Hematopoietic multipotent progenitor cell treated with erythropoietin and hydrocortisone succinate and interleukin-3 and kit ligand, for 6 days (in vitro differentiated cells): ENCODE results near the gene KRT83.

Experiments used
- DNase-seq: peaks from one replicate; pipeline ENCODE4 v3.0.0-alpha.2; 2015

Gene KRT83

DNA sequence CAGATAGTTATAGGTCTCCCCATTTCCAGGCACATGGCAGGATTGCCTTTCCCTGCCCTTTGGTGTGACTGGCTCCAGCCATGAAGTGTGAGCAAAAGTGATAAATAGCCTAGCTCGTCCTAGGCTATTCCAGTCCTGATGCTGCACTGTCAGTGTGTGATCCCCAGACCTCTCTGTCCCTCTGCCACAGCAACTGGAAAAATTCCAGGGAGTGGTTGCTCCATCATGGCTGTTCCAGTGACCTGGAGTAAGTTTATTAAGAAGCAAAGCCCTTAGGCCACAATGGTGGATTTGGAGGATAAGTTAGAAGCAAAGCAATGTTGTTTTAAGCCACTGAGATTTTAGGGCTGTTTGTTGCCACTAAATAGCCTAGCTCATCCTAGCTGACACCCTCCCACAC lies 9.8 kb upstream of the KRT83 start:
- no peak for DNase-seq

DNA sequence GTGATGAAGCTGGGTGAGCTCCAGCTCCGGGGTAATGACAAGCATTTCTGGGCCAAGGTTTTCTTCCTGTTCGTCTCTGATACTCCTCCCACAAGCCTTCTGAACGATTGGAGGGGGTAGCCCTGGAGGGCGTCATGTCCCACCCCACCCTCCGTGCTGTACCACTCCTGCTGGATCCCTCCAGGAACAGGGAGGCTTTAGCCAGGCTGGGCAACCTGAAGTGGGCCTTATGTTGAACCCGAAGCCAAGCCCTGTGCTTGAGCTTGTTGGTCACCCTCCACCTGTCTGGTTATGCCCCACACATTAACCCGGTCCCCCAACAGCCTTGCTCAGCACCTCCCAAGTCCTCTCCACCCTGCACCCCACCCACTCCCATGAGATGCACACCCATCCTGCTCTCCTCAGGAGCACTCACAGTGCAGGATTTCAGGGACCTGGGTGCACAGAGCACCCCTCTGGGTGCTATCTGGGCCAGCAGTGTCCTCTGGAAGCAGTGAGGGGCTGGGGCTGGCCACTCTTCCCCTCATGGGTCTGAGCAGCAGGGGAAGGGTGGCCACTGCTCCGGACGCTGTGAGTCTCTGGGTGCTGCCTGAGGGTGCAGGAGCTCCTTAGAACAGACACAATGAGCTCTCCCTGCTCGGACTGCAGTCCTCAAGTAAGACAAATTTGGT lies 6.8 kb upstream of the KRT83 start:
- no peak for DNase-seq

DNA sequence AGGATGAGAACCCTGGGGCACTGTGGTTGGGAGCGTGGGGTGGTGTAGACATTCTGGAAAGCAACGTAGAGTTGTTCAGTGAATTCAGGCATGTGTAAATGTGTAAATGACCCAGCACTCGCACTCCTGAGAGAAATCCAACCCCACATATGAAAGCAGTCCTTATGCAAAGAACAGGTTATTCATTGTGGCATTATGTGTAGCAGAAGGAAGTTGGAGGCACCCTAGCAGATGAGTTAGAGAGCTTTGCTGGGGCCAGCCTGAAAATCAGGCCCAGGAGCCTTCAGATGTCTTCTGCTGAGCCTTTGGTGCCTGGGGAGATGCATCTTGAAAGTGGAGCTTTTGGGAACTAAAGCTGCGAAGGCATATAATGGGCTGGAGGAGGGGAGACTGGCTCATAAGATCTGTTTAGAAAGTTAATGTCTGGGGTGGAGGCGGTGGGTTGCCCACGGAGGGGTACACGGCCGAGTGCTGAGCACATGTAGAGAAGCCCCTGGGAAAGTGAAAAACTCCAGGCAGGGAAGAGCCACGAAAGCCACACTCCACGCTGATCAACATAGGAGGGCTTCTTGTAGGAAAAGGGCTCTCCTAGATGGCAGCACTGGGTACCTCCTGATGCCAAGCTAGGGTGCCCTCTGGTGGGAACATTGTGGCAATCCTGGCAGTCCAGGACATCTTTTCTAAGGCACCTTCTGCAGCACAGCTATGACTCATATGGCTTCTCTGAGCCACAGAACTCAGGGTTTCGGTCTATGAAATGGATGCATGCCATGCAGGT lies 6.0 kb upstream of the KRT83 start:
- DNase-seq, result peak; percentile 94

DNA sequence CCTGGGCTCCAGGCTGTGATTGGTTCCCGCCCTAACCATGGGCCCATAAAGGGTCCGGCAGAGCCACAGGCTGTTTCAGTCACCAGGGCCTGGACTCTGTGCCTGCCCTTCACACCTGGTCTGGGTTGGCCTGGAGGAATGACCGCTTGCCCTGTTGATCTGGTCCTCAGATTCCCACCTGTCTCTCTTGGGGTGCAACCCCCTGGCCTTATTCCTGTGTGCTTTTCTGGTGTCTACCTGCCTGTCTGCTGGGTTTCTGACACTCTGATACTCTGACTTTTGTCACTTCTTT lies 2.9 kb upstream of the KRT83 start:
- DNase-seq, result no peak

DNA sequence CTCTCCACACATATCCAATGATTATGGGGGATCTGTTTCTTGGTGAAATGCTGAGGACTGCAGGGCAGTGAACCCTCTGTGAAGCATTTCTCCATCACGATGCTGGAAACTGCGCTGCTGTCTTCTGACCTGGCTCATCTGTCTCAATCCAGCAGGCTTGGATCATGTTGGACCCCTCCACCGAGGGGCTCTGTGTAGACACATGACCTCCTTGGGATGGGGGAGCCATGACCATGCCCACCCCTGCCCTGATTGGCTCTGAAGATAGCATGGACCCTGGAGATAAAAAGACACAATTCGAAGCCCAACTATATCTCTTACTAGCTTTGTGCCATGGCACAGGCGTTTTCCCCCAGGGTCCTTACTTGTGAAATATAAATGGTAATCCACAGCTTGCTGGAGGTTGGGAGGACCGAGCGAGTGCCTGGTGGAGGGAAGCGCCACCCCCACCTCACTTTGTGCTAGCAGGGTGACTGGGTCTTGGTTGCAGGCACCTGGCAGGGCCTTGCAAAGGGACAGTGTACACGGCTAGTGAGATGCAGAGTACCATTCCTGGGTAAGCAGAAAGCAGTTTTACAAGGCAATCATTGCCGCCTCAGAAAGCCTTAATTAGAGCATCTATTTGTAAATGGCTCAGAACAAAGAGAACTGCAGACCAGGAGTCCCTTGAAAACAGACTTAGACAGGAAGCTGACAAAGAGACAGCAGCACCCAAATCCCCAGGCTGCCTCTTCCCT lies 2.4 kb upstream of the KRT83 start:
- DNase-seq, result no peak

DNA sequence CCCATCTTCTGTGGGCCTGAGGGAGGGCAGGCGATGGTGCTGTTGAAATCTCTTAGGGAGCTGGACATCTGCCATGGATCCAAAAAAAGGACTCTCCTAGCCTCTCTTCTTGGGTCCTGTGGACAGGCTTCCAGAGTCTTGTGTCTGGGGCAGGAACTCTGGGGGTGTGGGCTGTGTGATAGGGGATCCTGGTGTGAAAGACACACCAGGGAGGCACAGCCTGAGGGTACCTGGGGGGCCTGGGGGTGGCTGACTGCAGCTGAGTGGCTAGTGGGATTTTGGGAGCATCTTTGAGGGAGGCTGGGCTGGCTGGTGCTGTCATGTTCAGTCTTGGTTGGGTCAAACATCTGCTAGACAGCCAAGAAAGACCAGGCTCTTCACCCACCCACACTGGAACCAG lies 1.8 kb upstream of the KRT83 start:
- no peak for DNase-seq

DNA sequence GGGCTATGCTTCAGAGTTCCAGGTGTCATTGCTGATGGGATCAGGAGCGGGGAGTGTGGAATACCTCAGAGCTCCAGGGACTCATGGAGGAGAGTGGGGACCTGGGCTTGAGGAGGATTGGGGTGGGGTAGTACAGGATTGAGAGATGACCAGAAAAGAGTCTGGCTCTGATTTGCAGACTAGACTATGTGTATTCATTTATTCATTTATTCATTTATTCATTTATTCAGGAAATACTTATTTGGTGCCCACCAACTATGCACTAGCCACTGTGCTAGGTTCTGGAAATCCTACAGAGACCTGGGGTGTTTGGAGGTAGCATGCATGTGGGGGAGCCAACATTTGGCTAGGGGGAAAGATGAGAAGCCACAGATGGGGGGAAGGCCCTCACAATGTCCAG lies 871 bp upstream of the KRT83 start:
- DNase-seq, result no peak

DNA sequence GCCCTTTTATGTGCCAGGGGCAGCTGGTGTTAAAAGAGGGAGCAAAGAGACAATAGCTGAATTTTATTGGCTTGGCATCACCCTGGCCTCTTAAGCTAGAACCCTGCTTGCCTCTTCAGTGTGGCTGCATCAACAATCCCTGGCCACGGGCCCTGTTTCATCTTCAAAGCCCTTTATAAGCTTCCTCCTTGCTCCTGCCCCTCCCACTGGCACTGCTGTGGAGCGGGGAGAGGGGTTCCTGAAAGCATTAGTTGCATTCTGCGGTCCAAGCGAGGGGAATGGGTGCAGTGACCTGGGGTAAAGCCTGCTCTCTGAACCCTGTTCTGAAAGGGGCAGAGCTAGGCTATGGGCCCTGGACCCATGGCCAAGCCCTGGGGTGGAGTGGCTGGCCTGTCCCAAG lies 220 bp upstream of the KRT83 start:
- no peak for DNase-seq

DNA sequence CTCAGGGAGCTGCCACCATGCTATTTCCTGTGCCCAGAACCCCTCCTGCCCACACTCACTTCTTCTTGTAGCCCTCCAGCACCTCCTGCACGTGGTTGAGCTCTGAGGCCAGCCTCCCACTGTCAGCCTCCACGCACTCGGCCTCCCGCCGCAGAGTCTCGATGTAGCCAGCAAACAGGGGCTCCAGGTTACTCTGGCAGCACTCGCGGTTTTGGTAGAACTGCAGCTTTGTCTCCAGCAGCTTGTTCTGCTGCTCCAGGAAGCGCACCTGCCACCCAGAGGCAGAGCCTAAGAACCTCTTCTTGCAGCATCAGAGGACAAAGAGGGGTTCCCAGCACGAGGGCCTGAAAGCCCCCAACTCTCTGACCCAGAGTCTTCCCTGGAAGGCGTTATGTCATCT lies 2.1 kb downstream of the KRT83 start:
- DNase-seq, result no peak

DNA sequence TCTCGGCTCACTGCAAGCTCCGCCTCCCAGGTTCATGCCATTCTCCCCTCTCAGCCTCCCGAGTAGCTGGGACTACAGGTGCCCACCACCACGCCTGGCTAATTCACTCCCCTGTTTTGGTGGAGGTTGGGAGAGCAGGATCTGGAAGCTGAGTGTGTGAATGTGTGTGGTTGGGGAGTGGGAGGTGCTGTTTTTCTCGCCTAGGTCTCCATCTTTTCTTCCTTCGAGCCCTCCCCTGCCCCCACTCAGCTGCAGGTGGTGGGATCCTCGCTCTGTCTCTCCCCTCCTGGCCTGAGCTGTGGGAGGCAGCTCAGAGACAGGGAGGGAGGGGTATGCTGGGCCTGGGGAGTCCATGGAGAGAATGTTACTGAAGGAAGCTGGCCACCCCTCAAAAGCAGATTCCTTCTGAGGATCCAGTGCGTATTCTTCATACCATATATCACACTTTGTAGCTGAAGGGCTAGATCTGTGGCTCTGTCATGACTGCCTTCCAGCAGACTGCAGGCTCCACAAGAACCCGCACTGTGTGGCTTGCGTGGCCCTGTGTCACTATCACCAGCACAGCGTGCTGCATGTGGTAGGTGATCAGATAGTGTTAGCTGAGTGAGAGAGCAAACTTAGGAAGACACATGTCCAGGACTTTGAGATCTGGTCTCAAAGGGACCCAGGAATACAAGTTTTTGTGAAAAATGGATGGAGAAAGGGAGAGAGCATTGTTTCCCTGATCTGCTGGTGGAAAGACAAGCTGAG lies 2.8 kb downstream of the KRT83 start:
- DNase-seq, result no peak

DNA sequence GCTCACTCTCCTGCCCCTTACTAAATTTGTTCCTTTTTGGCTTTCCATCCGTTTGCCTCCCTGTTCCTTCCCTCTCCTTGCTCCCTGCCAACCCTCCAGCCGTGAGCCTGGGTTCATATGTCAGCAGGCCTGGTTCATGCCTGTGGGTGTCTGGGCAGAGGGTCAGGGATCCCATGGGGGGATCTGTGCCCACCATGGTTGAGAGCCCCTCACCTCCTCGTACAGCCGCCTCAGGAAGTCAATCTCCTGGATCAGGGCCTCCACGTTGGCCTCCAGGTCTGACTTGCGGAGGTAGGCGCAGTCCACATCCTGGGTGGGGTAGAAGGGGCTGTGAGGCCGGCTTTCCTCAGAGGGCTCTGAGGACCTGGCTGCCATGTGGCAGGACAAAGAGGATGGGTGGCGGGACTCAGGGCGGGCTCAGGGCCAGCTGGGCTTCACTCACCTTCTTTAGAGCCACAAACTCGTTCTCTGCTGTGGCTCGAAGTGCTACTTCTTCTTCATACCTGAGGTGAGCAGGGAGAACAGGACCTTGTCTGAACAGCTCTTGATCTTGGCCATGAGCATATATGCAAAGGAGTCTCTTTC lies 3.6 kb downstream of the KRT83 start:
- no peak for DNase-seq

DNA sequence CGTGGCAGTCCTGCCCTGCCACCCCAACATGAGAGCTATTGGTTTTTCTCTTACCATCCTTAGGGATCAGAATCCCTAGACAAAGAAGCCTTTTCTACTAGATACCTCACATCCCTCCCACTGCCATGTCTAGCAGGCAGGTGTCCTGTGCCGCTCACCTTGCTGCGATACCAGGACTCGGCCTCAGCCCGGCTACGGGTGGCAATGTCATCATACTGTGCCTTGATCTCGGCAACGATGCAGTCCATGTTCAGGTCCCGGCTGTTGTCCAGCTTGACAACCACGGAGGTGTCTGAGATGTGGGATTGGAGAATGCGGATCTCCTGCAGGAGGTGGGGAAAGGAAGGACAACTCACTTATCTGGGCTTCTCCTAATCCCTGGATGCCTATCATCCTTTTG lies 4.5 kb downstream of the KRT83 start:
- DNase-seq, result no peak

DNA sequence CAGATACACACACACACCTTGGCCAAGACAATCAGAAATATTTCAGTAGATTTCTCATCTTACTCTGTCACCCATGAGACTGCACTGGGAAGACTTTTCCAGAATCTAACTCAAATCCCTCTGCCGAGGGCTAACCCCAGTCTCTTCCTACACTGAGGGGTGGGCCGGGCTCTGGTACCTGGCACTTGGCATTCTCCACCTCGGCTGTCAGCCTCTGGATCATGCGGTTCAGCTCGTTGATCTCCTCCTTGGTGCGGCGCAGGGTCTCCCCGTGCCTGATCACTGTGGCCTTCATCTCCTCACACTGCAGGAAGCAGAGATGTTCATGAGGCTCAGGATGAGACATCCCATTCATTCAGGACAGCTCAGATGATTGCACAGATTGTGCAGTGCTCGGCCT lies 4.9 kb downstream of the KRT83 start:
- no peak for DNase-seq

DNA sequence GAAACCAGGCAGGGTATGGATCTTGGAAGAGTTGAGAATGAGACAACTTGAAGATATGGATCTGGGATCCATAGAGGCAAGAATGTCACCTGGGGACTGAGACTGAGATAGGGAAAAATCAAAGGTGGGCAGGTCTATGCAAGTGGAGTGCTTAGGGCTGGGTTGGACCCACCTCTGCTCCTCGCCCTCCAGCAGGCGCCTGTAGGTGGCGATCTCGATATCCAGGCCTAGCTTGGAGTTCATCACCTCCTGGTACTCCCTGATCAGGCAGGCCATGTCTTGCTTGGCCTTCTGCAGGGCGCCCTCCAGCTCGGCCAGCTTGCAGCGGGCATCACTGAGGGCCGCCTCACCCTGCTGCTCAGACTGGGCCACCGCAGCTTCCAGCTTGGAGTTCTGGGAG lies 5.5 kb downstream of the KRT83 start:
- peak; percentile 50 for DNase-seq

DNA sequence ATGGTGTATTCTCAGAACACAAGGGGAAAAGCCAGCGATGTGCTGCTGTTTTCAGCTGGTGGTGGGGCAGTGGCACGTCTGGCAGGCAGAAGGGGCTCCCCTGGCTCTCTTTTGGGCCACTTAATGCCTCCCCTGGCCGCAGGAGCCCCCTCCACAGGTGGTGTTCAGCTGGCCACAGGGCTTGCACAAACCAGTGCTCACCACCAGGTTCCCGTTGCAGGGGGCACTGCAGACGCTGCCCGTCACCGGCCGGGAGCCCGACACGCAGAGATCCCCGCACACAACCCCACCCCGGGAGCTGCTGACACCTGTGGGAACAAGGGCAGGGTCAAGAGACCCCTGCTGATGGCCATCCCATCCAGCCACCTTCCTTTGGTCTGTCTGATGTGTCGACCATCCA lies 6.7 kb downstream of the KRT83 start:
- no peak for DNase-seq

DNA sequence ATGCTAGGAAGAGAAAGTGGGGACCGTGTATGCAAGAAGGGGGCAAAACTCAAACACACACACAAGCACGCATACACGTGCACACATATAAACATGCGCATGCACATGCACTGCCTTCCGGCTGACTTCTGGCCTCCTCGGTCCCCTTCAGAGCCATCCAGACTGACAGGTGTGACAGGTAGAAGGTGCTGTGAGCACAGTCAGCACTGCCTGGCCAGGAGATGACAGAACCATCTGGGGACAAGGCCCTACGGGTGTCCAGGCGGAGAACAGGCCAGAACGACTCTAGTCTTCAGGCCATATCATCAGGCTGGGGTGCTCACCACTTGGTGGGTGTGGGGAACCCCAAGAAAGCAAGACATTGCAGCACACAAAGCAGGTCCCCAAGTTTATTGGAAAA lies 7.3 kb downstream of the KRT83 start:
- DNase-seq, result no peak

DNA sequence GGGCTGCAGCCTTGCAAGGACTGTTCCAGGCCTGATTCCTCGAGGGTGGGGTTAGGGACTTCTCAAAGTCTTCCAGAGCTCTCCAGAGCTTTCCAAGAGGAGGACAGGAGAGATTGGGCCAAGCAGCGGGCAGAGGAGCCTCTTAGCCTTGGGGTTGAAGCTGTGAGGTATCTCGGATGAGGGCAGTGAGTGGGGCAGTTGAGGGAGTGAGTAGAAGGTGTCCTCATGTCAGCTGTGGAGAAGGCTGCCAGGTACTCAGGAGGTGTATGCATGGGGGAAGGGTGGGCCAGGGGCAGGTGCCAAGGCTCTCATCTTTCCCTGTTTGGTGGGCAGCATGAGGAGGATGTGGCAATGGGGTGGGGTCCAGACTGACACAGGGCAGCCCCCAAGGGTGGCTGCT lies 7.7 kb downstream of the KRT83 start:
- no peak for DNase-seq

DNA sequence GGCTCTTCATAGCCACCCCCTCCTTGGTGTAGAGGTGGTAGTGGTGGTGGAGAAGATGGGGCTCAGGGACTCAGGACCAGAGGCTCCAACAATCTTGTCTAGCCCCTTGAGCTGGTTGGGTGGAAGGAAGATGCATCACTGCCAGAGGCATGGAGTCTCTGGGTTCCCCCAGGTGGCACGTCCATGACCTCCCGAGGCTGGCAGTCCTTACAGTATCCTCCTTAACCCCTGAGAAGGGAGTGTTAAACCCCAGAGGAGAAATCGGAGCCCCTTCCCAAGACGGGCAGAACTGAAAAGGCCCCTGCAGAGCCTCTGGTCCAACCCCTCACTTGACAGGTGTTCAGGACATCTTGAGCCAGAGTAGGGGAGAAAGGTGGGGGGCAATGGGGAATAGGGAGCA lies 9.1 kb downstream of the KRT83 start:
- DNase-seq, result no peak

DNA sequence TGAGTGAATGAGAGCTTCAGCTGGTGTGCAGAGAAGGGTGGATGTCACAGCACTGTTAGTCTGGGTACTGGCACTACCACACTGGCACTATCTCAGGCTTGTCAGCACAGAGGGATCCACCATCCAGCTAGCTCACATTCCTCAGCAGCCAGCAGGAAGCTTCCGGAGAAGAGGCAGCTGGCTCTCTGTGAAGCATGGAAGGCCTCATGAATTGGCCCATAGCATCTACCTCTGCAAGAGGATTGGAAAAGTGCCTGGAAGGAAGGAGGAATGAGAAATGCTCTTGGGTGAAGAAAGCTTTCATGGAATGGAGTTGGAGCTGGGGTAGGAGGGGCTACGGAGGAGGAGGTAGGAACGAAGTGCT lies 9.9 kb downstream of the KRT83 start:
- DNase-seq, result no peak

DNA sequence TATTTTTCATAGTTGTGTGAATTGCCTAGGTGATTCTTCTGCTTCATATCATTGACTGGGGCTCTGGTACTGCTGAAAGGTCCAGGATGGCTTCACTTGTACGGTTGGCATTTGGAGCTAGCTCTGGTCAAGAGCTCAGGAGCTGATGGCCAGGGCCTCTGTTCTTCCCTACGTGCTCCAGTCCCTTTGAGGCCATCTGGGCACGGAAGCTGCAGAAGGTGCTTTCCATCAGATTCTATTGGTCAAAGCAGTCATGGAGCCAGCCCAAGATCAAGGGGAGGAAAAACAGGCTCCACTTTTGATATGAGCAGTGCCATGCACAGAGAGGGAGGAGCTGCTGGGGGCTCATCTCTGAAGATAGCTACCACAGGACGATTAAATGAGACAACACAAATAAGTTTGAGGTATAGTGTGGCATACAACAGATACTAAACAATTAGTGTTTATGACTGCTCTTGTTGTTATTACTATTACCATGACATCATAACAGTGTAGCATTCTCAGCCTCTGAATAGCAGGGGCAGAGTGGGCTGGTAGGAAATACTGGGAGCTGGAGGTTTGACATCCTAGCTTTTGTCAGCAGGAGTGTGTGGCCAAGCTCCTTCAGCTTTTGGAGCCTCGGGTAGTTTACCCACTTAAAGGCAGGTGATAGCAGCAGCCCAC lies 10.4 kb downstream of the KRT83 start:
- DNase-seq, result no peak

DNA sequence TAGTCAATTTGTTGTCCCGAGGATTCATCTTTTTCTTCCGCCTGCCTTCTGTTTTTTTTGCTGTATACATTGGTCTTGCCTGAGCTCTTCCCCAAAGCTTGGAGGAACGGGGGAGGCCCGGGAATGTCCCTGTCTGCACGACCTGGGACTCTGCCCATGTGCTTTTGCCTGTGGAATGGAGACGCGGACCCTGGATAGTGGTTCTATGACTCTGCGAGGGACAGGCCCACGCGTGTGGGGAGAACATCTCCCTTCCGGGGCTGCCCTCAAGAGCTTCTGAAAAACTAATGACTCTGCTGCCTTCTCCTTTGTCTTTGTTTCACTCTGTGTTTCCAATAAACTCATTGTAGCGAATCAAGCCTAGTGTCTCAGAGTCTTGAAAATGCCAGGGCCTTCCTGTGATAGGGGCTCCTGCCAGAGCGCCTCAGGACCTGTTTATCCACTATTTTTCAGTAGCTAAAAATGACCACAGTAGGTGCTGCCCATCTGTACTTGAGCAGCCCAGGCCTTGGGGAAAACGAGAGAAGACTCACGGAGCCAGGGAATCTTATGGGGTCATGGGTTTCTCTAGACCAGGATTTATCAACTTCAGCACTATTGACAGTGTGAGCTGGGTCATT lies 12.3 kb downstream of the KRT83 start:
- DNase-seq, result no peak
